IMR-90 (cell line): ENCODE results near the gene EYS. TPM values are rescaled to one million over a fixed set of nuclear protein-coding genes. Genes with fewer than 3 reads are reported as not detected.

Experiments
- ATAC-seq: fragments of 200-7000 bp; cut with Tn5 transposase; 2 replicates; pipeline ENCODE4 v1.9.1; 2020; ENCODE audit warnings: low read depth, mild to moderate bottlenecking, moderate library complexity
- BruUV-seq: library from RNA; stranded (reverse); fragments of 400-500 nt; replicated peaks from 2 replicates; lab custom pipeline; 2021; lab: Mats Ljungman, UMichigan
- CTCF ChIA-PET: fragments of 300-600 bp; formaldehyde crosslinking; extraction: SDS; loops from one replicate; lab custom pipeline; 2021; ENCODE audit warnings: antibody characterized with exemption; lab: Yijun Ruan, JAX
- POLR2A ChIA-PET: fragments of 300-600 bp; sonication (Branson Sonifier 250); formaldehyde crosslinking; loops from one replicate; lab custom pipeline; 2022; ENCODE audit warnings: antibody characterized with exemption; ENCODE audit not compliant: unreplicated experiment; lab: Charles Lee
- DNase-seq: peaks from one replicate; pipeline ENCODE4 v3.0.0; 2013
- H2AFZ ChIP-seq: replicated peaks from 2 replicates; pipeline ENCODE3; 2013; ENCODE audit warnings: low read length, mild to moderate bottlenecking; ENCODE audit not compliant: poor library complexity
- H2AK5ac ChIP-seq: 2 replicates; pipeline ENCODE4 v1.6.1; 2013; ENCODE audit warnings: low read depth, low read length, inconsistent platforms
- H2AK9ac ChIP-seq: replicated peaks from 2 replicates; pipeline ENCODE3; 2013; ENCODE audit warnings: mild to moderate bottlenecking, low read depth, low read length, moderate library complexity; ENCODE audit not compliant: poor library complexity
- H2BK120ac ChIP-seq: 2 replicates; pipeline ENCODE4 v1.6.1; 2013; ENCODE audit warnings: low read depth, low read length, inconsistent platforms
- H2BK15ac ChIP-seq: 3 replicates; pipeline ENCODE4 v1.6.1; 2013; ENCODE audit warnings: low read depth, low read length, inconsistent platforms
- H2BK20ac ChIP-seq: 2 replicates; pipeline ENCODE4 v1.6.1; 2013; ENCODE audit warnings: low read depth, mild to moderate bottlenecking, inconsistent platforms, low read length, moderate library complexity
- H2BK5ac ChIP-seq: 2 replicates; pipeline ENCODE4 v1.6.1; 2013; ENCODE audit warnings: mild to moderate bottlenecking, low read depth, low read length, inconsistent platforms; ENCODE audit not compliant: poor library complexity, severe bottlenecking
- H3K14ac ChIP-seq: replicated peaks from 2 replicates; pipeline ENCODE4 v1.6.1; 2013; ENCODE audit warnings: low read depth, low read length, inconsistent platforms
- H3K18ac ChIP-seq: 2 replicates; pipeline ENCODE4 v1.6.1; 2013; ENCODE audit warnings: low read depth, low read length, control low read depth
- H3K23ac ChIP-seq: 2 replicates; pipeline ENCODE4 v1.6.1; 2013; ENCODE audit warnings: low read depth, low read length, inconsistent platforms
- H3K27ac ChIP-seq: 2 replicates; pipeline ENCODE4 v1.5.1; 2013; ENCODE audit warnings: mild to moderate bottlenecking, control low read depth, low read length; ENCODE audit not compliant: insufficient read depth
- H3K27me3 ChIP-seq: 2 replicates; pipeline ENCODE4 v1.6.1; 2013; ENCODE audit warnings: low read length; ENCODE audit not compliant: control insufficient read depth, insufficient read depth
- H3K36me3 ChIP-seq: 2 replicates; pipeline ENCODE4 v1.6.1; 2013; ENCODE audit warnings: low read length, mixed read lengths; ENCODE audit not compliant: control insufficient read depth, insufficient read depth
- H3K4ac ChIP-seq: 2 replicates; pipeline ENCODE4 v1.6.1; 2013; ENCODE audit warnings: low read depth, low read length, inconsistent platforms
- H3K4me1 ChIP-seq: 2 replicates; pipeline ENCODE4 v1.6.1; 2013; ENCODE audit warnings: low read length, mixed read lengths; ENCODE audit not compliant: control insufficient read depth, insufficient read depth
- H3K4me2 ChIP-seq: 2 replicates; pipeline ENCODE4 v1.6.1; 2013; ENCODE audit warnings: low read depth, mild to moderate bottlenecking, control low read depth, low read length, moderate library complexity
- H3K4me3 ChIP-seq: 2 replicates; pipeline ENCODE4 v1.5.1; 2013; ENCODE audit warnings: low read depth, mild to moderate bottlenecking, control low read depth, low read length, moderate library complexity; ENCODE audit not compliant: insufficient read depth
- H3K56ac ChIP-seq: 2 replicates; pipeline ENCODE4 v1.6.1; 2013; ENCODE audit warnings: low read length, inconsistent platforms; ENCODE audit not compliant: insufficient read depth; ENCODE audit errors: extremely low read depth
- H3K79me1 ChIP-seq, 2 experiments: 2 replicates each; pipeline ENCODE4 v1.6.1; 2013; ENCODE audit warnings: low read length in 2 of 2, inconsistent platforms in 1 of 2, low read depth in 1 of 2
- H3K9ac ChIP-seq: 2 replicates; pipeline ENCODE4 v1.6.1; 2013; ENCODE audit warnings: low read depth, low read length, control low read depth
- H3K9me1 ChIP-seq: 2 replicates; pipeline ENCODE4 v1.6.1; 2013; ENCODE audit warnings: low read length, inconsistent platforms; ENCODE audit not compliant: insufficient read depth
- H3K9me3 ChIP-seq: 2 replicates; pipeline ENCODE4 v1.6.1; 2013; ENCODE audit warnings: low read length; ENCODE audit not compliant: control insufficient read depth, insufficient read depth
- H4K20me1 ChIP-seq: 2 replicates; pipeline ENCODE4 v1.6.1; 2013; ENCODE audit warnings: low read length, inconsistent platforms; ENCODE audit not compliant: insufficient read depth
- H4K5ac ChIP-seq: 2 replicates; pipeline ENCODE4 v1.6.1; 2013; ENCODE audit warnings: mild to moderate bottlenecking, low read depth, low read length, control low read depth
- H4K8ac ChIP-seq, 2 experiments: 2 replicates each; pipeline ENCODE4 v1.6.1; 2013; ENCODE audit warnings: low read depth in 2 of 2, low read length in 2 of 2, control low read depth in 1 of 2, inconsistent platforms in 1 of 2
- H4K91ac ChIP-seq: 2 replicates; pipeline ENCODE4 v1.6.1; 2013; ENCODE audit warnings: low read depth, low read length, inconsistent platforms; ENCODE audit not compliant: insufficient read depth
- BHLHE40 ChIP-seq: fragments of 150-350 bp; IDR thresholded peaks from 2 replicates; pipeline ENCODE4 v1.6.1; 2016; ENCODE audit warnings: mild to moderate bottlenecking, low read depth, low read length
- CEBPB ChIP-seq: IDR thresholded peaks from 2 replicates; pipeline ENCODE4 v1.6.1; 2012; ENCODE audit warnings: low read depth, low read length, improper control_type of control experiment
- CHD1 ChIP-seq: IDR thresholded peaks from 2 replicates; pipeline ENCODE4 v1.6.1; 2012; ENCODE audit warnings: low read depth, low read length, improper control_type of control experiment
- ELK1 ChIP-seq: fragments of 150-350 bp; IDR thresholded peaks from 2 replicates; pipeline ENCODE4 v1.6.1; 2016; ENCODE audit warnings: low read depth, mild to moderate bottlenecking, low read length, moderate library complexity, borderline replicate concordance
- FOS ChIP-seq: fragments of 150-350 bp; IDR thresholded peaks from 2 replicates; pipeline ENCODE4 v1.6.1; 2016; ENCODE audit warnings: low read depth, low read length
- MAFK ChIP-seq: IDR thresholded peaks from 2 replicates; pipeline ENCODE4 v1.6.1; 2012; ENCODE audit warnings: low read depth, low read length, improper control_type of control experiment
- MAZ ChIP-seq: IDR thresholded peaks from 2 replicates; pipeline ENCODE4 v1.6.1; 2012; ENCODE audit warnings: low read depth, mild to moderate bottlenecking, low read length, improper control_type of control experiment, moderate library complexity, borderline replicate concordance
- MXI1 ChIP-seq: IDR thresholded peaks from 2 replicates; pipeline ENCODE4 v1.6.1; 2012; ENCODE audit warnings: low read depth, mild to moderate bottlenecking, low read length, moderate library complexity, borderline replicate concordance
- NFE2L2 ChIP-seq: fragments of 150-350 bp; IDR thresholded peaks from 2 replicates; pipeline ENCODE4 v1.6.1; 2016; ENCODE audit warnings: low read depth, mild to moderate bottlenecking, low read length
- POLR2A ChIP-seq: IDR thresholded peaks from 2 replicates; pipeline ENCODE4 v1.6.1; 2012; ENCODE audit warnings: mild to moderate bottlenecking, low read depth, low read length
- RAD21 ChIP-seq: IDR thresholded peaks from 2 replicates; pipeline ENCODE4 v1.6.1; 2012; ENCODE audit warnings: low read length, improper control_type of control experiment
- RCOR1 ChIP-seq: IDR thresholded peaks from 2 replicates; pipeline ENCODE4 v1.6.1; 2012; ENCODE audit warnings: mild to moderate bottlenecking, low read length, improper control_type of control experiment; ENCODE audit not compliant: insufficient replicate concordance
- RFX5 ChIP-seq: IDR thresholded peaks from 2 replicates; pipeline ENCODE4 v1.8.0; 2012; ENCODE audit warnings: low read depth, mild to moderate bottlenecking, low read length, moderate library complexity
- SMC3 ChIP-seq: fragments of 150-350 bp; IDR thresholded peaks from 2 replicates; pipeline ENCODE4 v1.6.1; 2016; ENCODE audit warnings: low read depth, mild to moderate bottlenecking, antibody characterized with exemption, low read length, moderate library complexity
- WGBS, 2 experiments: methylation state at CpG; one replicate each; pipeline versions ENCODE4 v1.1.5 to v1.1.7; 2013; ENCODE audit warnings: missing lambda C conversion rate in 2 of 2; ENCODE audit not compliant: insufficient read length in 1 of 2; ENCODE audit errors: extremely low coverage in 2 of 2; 5-methylcytosine and 5-hydroxymethylcytosine counted together
- dilution Hi-C: fragments of 300-500 bp; cut with HindIII; formaldehyde crosslinking; loops from one replicate; pipeline ENCODE4 v1.14.3; 2018; ENCODE audit warnings: low sequenced_read_pairs; ENCODE audit not compliant: unreplicated experiment
- in situ Hi-C: fragments of 300-500 bp; cut with MboI; formaldehyde crosslinking; loops from 3 replicates; pipeline ENCODE4 v1.14.3; 2019; ENCODE audit warnings: low sequenced_read_pairs, inconsistent platforms, mixed read lengths
- intact Hi-C: fragments of 100-400 bp; cut with micrococcal nuclease; formaldehyde crosslinking; loops from 2 replicates; pipeline ENCODE4 v1.10.0; 2022
- polyA plus RNA-seq, 3 experiments: library from polyadenylated mRNA; depleted of rRNA; stranded (reverse); fragments of >200 nt; gene quantifications; 2 replicates each; pipeline ENCODE4 v1.2.3, GENCODE V29; 2012; ENCODE audit warnings: low replicate concordance in 1 of 3
- total RNA-seq: library from RNA; depleted of rRNA; stranded (reverse); fragments of >200 nt; gene quantifications from 2 replicates; pipeline ENCODE4 v1.2.3, GENCODE V29; 2012
- TF ChIP-seq, protein P1 (sequence below): conservative IDR thresholded peaks from 2 replicates; pipeline ENCODE4 v1.5.1; 2012; ENCODE audit warnings: mild to moderate bottlenecking, low read depth, low read length, improper control_type of control experiment
- TF ChIP-seq, protein P2 (sequence below): fragments of 150-350 bp; IDR thresholded peaks from 2 replicates; pipeline ENCODE4 v1.6.1; 2017; ENCODE audit warnings: mild to moderate bottlenecking, antibody characterized with exemption, low read length, low read depth

EYS gene
- total and polyA plus RNA-seq, 2 of the 4 experiments (the other 2 are of a cell fraction), result under 0.01 TPM; not detected in 1

- BruUV-seq, result no TSS peak
- CTCF ChIA-PET, result no interaction called here
Measured at GRCh38 chr6:64955435-64955848, 751.6 kb downstream of the EYS start.

More at GRCh38 chr6:64955435-64955848, 751.6 kb downstream of the EYS start:
- TF ChIP-seq POLR2A (no peak), BHLHE40 (no peak), NFE2L2 (no peak), CEBPB (no peak), CHD1 (no peak), RAD21 (no peak), RCOR1 (no peak), RFX5 (no peak), ELK1 (no peak), MAFK (no peak), MAZ (no peak), FOS (no peak), SMC3 (no peak), MXI1 (no peak)
- TF ChIP-seq, protein P1, sequence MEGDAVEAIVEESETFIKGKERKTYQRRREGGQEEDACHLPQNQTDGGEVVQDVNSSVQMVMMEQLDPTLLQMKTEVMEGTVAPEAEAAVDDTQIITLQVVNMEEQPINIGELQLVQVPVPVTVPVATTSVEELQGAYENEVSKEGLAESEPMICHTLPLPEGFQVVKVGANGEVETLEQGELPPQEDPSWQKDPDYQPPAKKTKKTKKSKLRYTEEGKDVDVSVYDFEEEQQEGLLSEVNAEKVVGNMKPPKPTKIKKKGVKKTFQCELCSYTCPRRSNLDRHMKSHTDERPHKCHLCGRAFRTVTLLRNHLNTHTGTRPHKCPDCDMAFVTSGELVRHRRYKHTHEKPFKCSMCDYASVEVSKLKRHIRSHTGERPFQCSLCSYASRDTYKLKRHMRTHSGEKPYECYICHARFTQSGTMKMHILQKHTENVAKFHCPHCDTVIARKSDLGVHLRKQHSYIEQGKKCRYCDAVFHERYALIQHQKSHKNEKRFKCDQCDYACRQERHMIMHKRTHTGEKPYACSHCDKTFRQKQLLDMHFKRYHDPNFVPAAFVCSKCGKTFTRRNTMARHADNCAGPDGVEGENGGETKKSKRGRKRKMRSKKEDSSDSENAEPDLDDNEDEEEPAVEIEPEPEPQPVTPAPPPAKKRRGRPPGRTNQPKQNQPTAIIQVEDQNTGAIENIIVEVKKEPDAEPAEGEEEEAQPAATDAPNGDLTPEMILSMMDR, result no peak
- TF ChIP-seq, protein P2, sequence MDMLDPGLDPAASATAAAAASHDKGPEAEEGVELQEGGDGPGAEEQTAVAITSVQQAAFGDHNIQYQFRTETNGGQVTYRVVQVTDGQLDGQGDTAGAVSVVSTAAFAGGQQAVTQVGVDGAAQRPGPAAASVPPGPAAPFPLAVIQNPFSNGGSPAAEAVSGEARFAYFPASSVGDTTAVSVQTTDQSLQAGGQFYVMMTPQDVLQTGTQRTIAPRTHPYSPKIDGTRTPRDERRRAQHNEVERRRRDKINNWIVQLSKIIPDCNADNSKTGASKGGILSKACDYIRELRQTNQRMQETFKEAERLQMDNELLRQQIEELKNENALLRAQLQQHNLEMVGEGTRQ, result no peak
- H3K9ac ChIP-seq, result no peak overlapping the region
- H3K4me3 ChIP-seq, result no peak overlapping the region
- no peak overlapping the region for H2BK120ac ChIP-seq
- dilution Hi-C loops, result no loop called here
- H3K9me1 ChIP-seq, result no peaks in the 10 kb centered on the region
- H4K8ac ChIP-seq, result no peak overlapping the region
- H3K23ac ChIP-seq, result no peak overlapping the region
- DNase-seq (no peak), ATAC-seq (no peak)
- intact Hi-C loops, result no loop called here
- POLR2A ChIA-PET, result no interaction called here
- H2AFZ ChIP-seq, result no peak overlapping the region
- H2AK5ac ChIP-seq, result no peak overlapping the region
- in situ Hi-C loops, result no loop called here
- no peak overlapping the region for H2BK5ac ChIP-seq
- H3K79me1 ChIP-seq, result no peaks in the 10 kb centered on the region
- no peak overlapping the region for H3K27ac ChIP-seq
- no peak overlapping the region for H4K5ac ChIP-seq
- no peak overlapping the region for H3K14ac ChIP-seq
- H3K36me3 ChIP-seq, result no peaks in the 10 kb centered on the region
- H2BK20ac ChIP-seq, result no peak overlapping the region
- H3K4ac ChIP-seq, result no peak overlapping the region
- no peaks in the 10 kb centered on the region for H3K4me1 ChIP-seq
- no peak overlapping the region for H2BK15ac ChIP-seq
- no peak overlapping the region for H3K56ac ChIP-seq
- H4K91ac ChIP-seq, result no peak overlapping the region
- no peaks in the 10 kb centered on the region for H3K27me3 ChIP-seq
- WGBS, 2 experiments, result 80% methylated on average over 1 of the region's 7 CpGs; no CpG with 5 or more reads in 1 of the 2 experiments
- no peak overlapping the region for H2AK9ac ChIP-seq
- H3K9me3 ChIP-seq, result no peaks in the 10 kb centered on the region
- H3K18ac ChIP-seq, result no peak overlapping the region
- H4K20me1 ChIP-seq, result no peaks in the 10 kb centered on the region
- H3K4me2 ChIP-seq, result no peak overlapping the region
